ENCODE measurements around the gene MMP26.

The MMP26 gene

GRCh38 chr11:4727171-4727570 lies 22.6 kb downstream of the MMP26 start:
- no peak for DNase-seq

GRCh38 chr11:4740735-4741134 lies 36.2 kb downstream of the MMP26 start:
- DNase-seq: no peak

- no peak for DNase-seq
Observed at GRCh38 chr11:4748438-4748837, 43.9 kb downstream of the MMP26 start.

GRCh38 chr11:4751201-4751600 lies 46.6 kb downstream of the MMP26 start:
- DNase-seq: no peak
